HEK293 (cell line): Measurements from ENCODE around the gene MRPS27.
A peak's percentile ranks its signal among the peaks of the same experiment; 100 is the strongest.

ENCODE experiments used
- CTCF ChIA-PET: fragments of 350-600 bp; formaldehyde crosslinking; extraction: SDS; loops from one replicate; lab custom pipeline; 2021; ENCODE audit warnings: antibody characterized with exemption; lab: Yijun Ruan, JAX
- POLR2A ChIA-PET: fragments of 300-600 bp; formaldehyde crosslinking; extraction: SDS; loops from one replicate; lab custom pipeline; 2020; ENCODE audit warnings: antibody characterized with exemption, inconsistent platforms; lab: Yijun Ruan, JAX
- H3K27ac ChIP-seq: fragments of 200-500 bp; sonication (Bioruptor generic); 2 replicates; pipeline ENCODE4 v1.5.1; 2014; ENCODE audit warnings: low read depth, low read length, control low read depth, inconsistent platforms; ENCODE audit errors: extremely low read depth
- H3K36me3 ChIP-seq, 2 experiments: fragments of 200-500 bp in 1 of 2; sonication (Bioruptor generic) in 1 of 2; 1 replicate in 1 of 2; 2 replicates in 1 of 2; pipeline ENCODE4 v1.5.1; 2014 to 2017; ENCODE audit warnings: inconsistent platforms in 2 of 2, low read length in 2 of 2; ENCODE audit not compliant: control insufficient read depth in 2 of 2, insufficient read depth in 1 of 2
- H3K4me1 ChIP-seq: fragments of 200-500 bp; sonication (Bioruptor generic); 2 replicates; pipeline ENCODE4 v1.5.1; 2014; ENCODE audit warnings: mild to moderate bottlenecking, low read length, inconsistent platforms; ENCODE audit not compliant: control insufficient read depth, insufficient read depth
- H3K4me3 ChIP-seq: 2 replicates; pipeline ENCODE4 v1.5.1; 2011; ENCODE audit warnings: low read depth, mild to moderate bottlenecking, control low read depth, low read length, moderate library complexity
- H3K9me3 ChIP-seq: fragments of 200-500 bp; sonication (Bioruptor generic); 2 replicates; pipeline ENCODE4 v1.5.1; 2014; ENCODE audit warnings: low read depth, low read length, inconsistent platforms; ENCODE audit not compliant: control insufficient read depth, insufficient read depth
- GLIS2 ChIP-seq: fragments of 450-650 bp; formaldehyde crosslinking; IDR thresholded peaks from 2 replicates; pipeline ENCODE4 v1.5.1; 2016; ENCODE audit warnings: missing biosample characterization, missing genetic modification characterization
- HOXC10 ChIP-seq: sonication (generic); formaldehyde crosslinking; IDR thresholded peaks from 2 replicates; pipeline ENCODE4 v1.8.1; 2023; ENCODE audit warnings: mild to moderate bottlenecking, missing genetic modification reagents
- IKZF3 ChIP-seq: fragments of 450-650 bp; IDR thresholded peaks from 2 replicates; pipeline ENCODE4 v1.5.0; 2018; ENCODE audit warnings: missing biosample characterization, mild to moderate bottlenecking, missing genetic modification characterization, moderate library complexity
- KLF1 ChIP-seq: fragments of 450-650 bp; formaldehyde crosslinking; IDR thresholded peaks from 2 replicates; pipeline ENCODE4 v1.5.1; 2016; ENCODE audit warnings: missing biosample characterization, missing genetic modification characterization
- PATZ1 ChIP-seq: fragments of 450-650 bp; formaldehyde crosslinking; IDR thresholded peaks from 2 replicates; pipeline ENCODE4 v1.5.1; 2016; ENCODE audit warnings: missing biosample characterization, missing genetic modification characterization
- ZBTB21 ChIP-seq: fragments of 450-650 bp; formaldehyde crosslinking; IDR thresholded peaks from 2 replicates; pipeline ENCODE4 v1.5.1; 2017; ENCODE audit warnings: missing biosample characterization, missing genetic modification characterization
- ZNF132 ChIP-seq: fragments of 450-650 bp; formaldehyde crosslinking; IDR thresholded peaks from 2 replicates; pipeline ENCODE4 v1.5.1; 2017; ENCODE audit warnings: missing biosample characterization, missing genetic modification characterization, borderline replicate concordance
- ZNF214 ChIP-seq: fragments of 450-650 bp; formaldehyde crosslinking; IDR thresholded peaks from 2 replicates; pipeline ENCODE4 v1.5.1; 2017; ENCODE audit warnings: missing biosample characterization, mild to moderate bottlenecking, missing genetic modification characterization, borderline replicate concordance
- ZNF302 ChIP-seq: fragments of 450-650 bp; formaldehyde crosslinking; IDR thresholded peaks from 2 replicates; pipeline ENCODE4 v1.5.1; 2016; ENCODE audit warnings: missing biosample characterization, missing genetic modification characterization, low read depth
- ZNF398 ChIP-seq: fragments of 450-650 bp; formaldehyde crosslinking; IDR thresholded peaks from 2 replicates; pipeline ENCODE4 v1.5.1; 2017; ENCODE audit warnings: missing biosample characterization, missing genetic modification characterization
- ZNF423 ChIP-seq: fragments of 450-650 bp; formaldehyde crosslinking; IDR thresholded peaks from 2 replicates; pipeline ENCODE4 v1.5.1; 2016; ENCODE audit warnings: missing biosample characterization, missing genetic modification characterization
- ZNF501 ChIP-seq: fragments of 450-650 bp; formaldehyde crosslinking; IDR thresholded peaks from 2 replicates; pipeline ENCODE4 v1.5.1; 2016; ENCODE audit warnings: missing biosample characterization, missing genetic modification characterization
- ZNF518A ChIP-seq: fragments of 450-650 bp; formaldehyde crosslinking; conservative IDR thresholded peaks from 2 replicates; pipeline ENCODE4 v1.5.1; 2016; ENCODE audit warnings: low read depth, missing biosample characterization, missing genetic modification characterization
- ZNF548 ChIP-seq: fragments of 450-650 bp; formaldehyde crosslinking; IDR thresholded peaks from 2 replicates; pipeline ENCODE4 v1.5.1; 2016; ENCODE audit warnings: missing biosample characterization, missing genetic modification characterization
- ZNF561 ChIP-seq: fragments of 450-650 bp; IDR thresholded peaks from 2 replicates; pipeline ENCODE4 v1.5.1; 2018; ENCODE audit warnings: missing biosample characterization, missing genetic modification characterization, borderline replicate concordance
- ZNF623 ChIP-seq: fragments of 450-650 bp; formaldehyde crosslinking; IDR thresholded peaks from 2 replicates; pipeline ENCODE4 v1.5.1; 2016; ENCODE audit warnings: missing biosample characterization, missing genetic modification characterization
- ZNF670 ChIP-seq: fragments of 450-650 bp; formaldehyde crosslinking; IDR thresholded peaks from 2 replicates; pipeline ENCODE4 v1.5.1; 2016; ENCODE audit warnings: missing biosample characterization, missing genetic modification characterization, low read depth
- ZNF677 ChIP-seq: fragments of 450-650 bp; IDR thresholded peaks from 2 replicates; pipeline ENCODE4 v1.5.0; 2018; ENCODE audit warnings: missing biosample characterization, mild to moderate bottlenecking, missing genetic modification characterization, moderate library complexity
- ZNF776 ChIP-seq: fragments of 450-650 bp; formaldehyde crosslinking; IDR thresholded peaks from 2 replicates; pipeline ENCODE4 v1.5.0; 2017; ENCODE audit warnings: missing biosample characterization, missing genetic modification characterization, borderline replicate concordance
- ZNF792 ChIP-seq: fragments of 450-650 bp; formaldehyde crosslinking; IDR thresholded peaks from 2 replicates; pipeline ENCODE4 v1.5.1; 2016; ENCODE audit warnings: missing biosample characterization, missing genetic modification characterization
- ZSCAN16 ChIP-seq: fragments of 450-650 bp; formaldehyde crosslinking; IDR thresholded peaks from 2 replicates; pipeline ENCODE4 v1.5.1; 2016; ENCODE audit warnings: missing biosample characterization, missing genetic modification characterization
- ZSCAN5A ChIP-seq: fragments of 450-650 bp; formaldehyde crosslinking; IDR thresholded peaks from 2 replicates; pipeline ENCODE4 v1.5.1; 2016; ENCODE audit warnings: missing biosample characterization, missing genetic modification characterization
- ZXDB ChIP-seq: fragments of 450-650 bp; formaldehyde crosslinking; IDR thresholded peaks from 2 replicates; pipeline ENCODE4 v1.5.1; 2016; ENCODE audit warnings: missing biosample characterization, missing genetic modification characterization
- TF ChIP-seq, protein P1 (sequence below): fragments of 450-650 bp; formaldehyde crosslinking; optimal IDR thresholded peaks from 2 replicates; pipeline ENCODE3; 2016; ENCODE audit warnings: missing biosample characterization, mild to moderate bottlenecking, missing genetic modification characterization

The MRPS27 gene

DNA sequence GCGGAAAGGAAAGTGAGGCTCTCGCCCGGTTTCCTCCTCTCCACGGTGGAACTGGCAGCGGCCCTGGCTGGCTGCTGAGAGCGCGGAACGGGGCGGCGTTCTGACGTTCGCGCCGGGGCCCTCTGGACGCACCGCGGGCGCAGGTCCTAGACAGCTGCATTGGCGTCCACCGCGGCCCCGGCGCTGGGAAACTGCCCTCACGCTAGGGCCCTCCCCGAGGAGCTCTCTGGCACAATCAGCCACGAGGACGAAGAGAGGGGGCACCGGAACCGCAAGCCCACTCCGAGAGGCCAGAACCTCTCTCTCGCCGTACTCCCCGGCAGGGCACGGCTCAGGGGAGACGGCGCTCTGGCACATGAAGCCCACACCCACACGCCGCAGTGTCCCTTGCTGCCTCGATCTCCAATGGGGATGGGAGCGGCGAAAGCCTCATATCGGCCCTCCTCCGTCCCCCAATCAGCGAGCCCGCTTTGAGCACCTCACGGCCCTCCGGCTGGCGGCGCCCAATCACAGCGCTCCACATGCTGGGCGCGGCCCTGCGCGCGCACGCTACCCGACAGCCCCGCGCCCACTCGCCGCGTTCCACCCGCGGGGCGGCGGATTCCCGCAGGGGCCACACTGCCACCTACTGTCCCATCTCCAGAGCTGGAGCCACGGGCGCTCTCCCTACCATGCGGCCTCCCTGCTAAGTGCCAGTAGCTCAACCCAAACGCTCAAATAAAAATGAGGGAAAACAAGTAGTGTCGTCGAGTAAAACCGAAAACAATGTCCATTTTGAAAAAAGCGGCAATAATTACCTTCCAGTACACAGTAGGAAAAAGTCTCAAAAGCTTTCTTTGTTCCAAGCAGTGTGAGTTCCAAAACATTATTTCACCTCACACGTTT, 11.8 kb downstream of the MRPS27 start (continued):
- TF ChIP-seq IKZF3 (tag by site-specific recombination) (peak; percentile 63), ZSCAN5A (tag by site-specific recombination) (peak; percentile 70; the same call in 1 of the 2 replicates), ZNF302 (tag by site-specific recombination) (no peak), ZNF132 (tag by site-specific recombination) (no peak), ZSCAN16 (tag by site-specific recombination) (no peak), ZBTB21 (tag by site-specific recombination) (0 out of 2 replicates have a peak, but pooled peaks have one; percentile 53), ZNF677 (tag by site-specific recombination) (no peak), ZNF501 (tag by site-specific recombination) (peak; percentile 89), ZNF423 (tag by site-specific recombination) (0 out of 2 replicates have a peak, but pooled peaks have one; percentile 42), ZNF792 (tag by site-specific recombination) (no peak), ZNF623 (no peak), ZNF548 (no peak), ZXDB (tag by site-specific recombination) (peak; percentile 81; the same call in 1 of the 2 replicates), ZNF214 (tag by site-specific recombination) (no peak), HOXC10 (CRISPR knock-in tag) (no peak), ZNF561 (tag by site-specific recombination) (0 out of 2 replicates have a peak, but pooled peaks have one; percentile 47), KLF1 (tag by site-specific recombination) (peak; percentile 73), GLIS2 (tag by site-specific recombination) (peak; percentile 93)
- TF ChIP-seq, protein P1, sequence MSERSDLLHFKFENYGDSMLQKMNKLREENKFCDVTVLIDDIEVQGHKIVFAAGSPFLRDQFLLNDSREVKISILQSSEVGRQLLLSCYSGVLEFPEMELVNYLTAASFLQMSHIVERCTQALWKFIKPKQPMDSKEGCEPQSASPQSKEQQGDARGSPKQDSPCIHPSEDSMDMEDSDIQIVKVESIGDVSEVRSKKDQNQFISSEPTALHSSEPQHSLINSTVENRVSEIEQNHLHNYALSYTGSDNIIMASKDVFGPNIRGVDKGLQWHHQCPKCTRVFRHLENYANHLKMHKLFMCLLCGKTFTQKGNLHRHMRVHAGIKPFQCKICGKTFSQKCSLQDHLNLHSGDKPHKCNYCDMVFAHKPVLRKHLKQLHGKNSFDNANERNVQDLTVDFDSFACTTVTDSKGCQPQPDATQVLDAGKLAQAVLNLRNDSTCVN (tag by site-specific recombination), result peak; percentile 99
- TF ChIP-seq, all 188 proteins: peak for 70

DNA sequence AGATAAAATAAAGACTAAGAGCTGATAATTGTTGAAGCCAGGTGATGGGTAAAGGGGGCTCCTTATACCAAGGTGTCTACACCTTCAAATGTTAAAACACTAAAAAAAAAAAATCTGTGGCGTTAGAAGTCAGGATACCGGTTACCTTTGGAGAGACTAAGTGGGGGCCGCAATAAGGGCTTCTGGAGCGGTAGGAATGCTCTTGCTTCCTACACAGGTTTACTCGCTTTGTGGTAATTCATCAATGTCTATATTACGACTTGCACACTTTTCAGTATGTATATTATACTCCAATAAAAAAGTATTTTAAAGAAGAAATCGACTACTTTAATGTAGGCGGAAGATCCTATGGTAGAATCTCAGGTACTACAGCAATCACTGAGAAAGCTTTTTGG, 12.5 kb downstream of the MRPS27 start:
- Histone ChIP-seq H3K36me3 (peaks cover 18 to 34% of the 10 kb centered on the region in 2 experiments), H3K4me3 (peak overlapping the region; percentile 86), H3K4me1 (peaks cover 3% of the 10 kb centered on the region; the same call in 1 of the 2 replicates), H3K9me3 (no peaks in the 10 kb centered on the region), H3K27ac (peak overlapping the region; percentile 89)
- ChIA-PET POLR2A (interaction anchor here (1.1 to 2.1 kb wide), 4 partner anchors 11 to 141 kb away, joined by 4 to 25 read pairs (median 8); partner anchors contain the start of genes MRPS27 and PTCD2), CTCF (interaction anchor here (0.6 to 3.2 kb wide), 15 partner anchors 11 to 525 kb away, joined by 3 to 17 read pairs (median 4); partner anchors contain the start of genes MRPS27 and PTCD2)
- TF ChIP-seq ZNF518A (tag by site-specific recombination) (no peak), ZNF670 (no peak), PATZ1 (tag by site-specific recombination) (no peak), ZNF501 (tag by site-specific recombination) (no peak), ZNF398 (tag by site-specific recombination) (no peak), HOXC10 (CRISPR knock-in tag) (no peak), ZNF776 (tag by site-specific recombination) (no peak)
